Cardiac septum (tissue), 1 donor: ENCODE measurements around the gene PSMG4. TPM values are rescaled to one million over a fixed set of nuclear protein-coding genes. Genes with fewer than 3 reads are reported as not detected.

Experiments
- DNase-seq: peaks from one replicate; pipeline ENCODE4 v3.0.0-alpha.2; 2020; ENCODE audit warnings: low spot score
- intact Hi-C: fragments of 100-400 bp; cut with DNase I; formaldehyde crosslinking; loops from one replicate; pipeline ENCODE4 v1.14.0; 2022
- total RNA-seq: library from RNA; stranded (reverse); fragmentation: NEBNext Ultra II Directional; extraction: Animal tissue kit (Norgen Biotek cat#: 25700); gene quantifications from one replicate; pipeline ENCODE4 v1.2.1, GENCODE V29; 2021
- donor health status: DM: no; HTN: no; CAD: no.

Gene PSMG4
- total RNA-seq, 1 donor from 2014 or later: 8.8 TPM

GRCh38 chr6:3296078-3296477, 37.3 kb downstream of the PSMG4 start:
- no peak for DNase-seq
- intact Hi-C loops: no loop called here

- intact Hi-C loops: no loop called here
- peak; percentile 53 for DNase-seq
Measured at GRCh38 chr6:3296537-3296936, 37.8 kb downstream of the PSMG4 start.

GRCh38 chr6:3297006-3297405, 38.3 kb downstream of the PSMG4 start:
- peak; percentile 31 for DNase-seq
- intact Hi-C loops: no loop called here

GRCh38 chr6:3297909-3298308, 39.2 kb downstream of the PSMG4 start:
- intact Hi-C loops: no loop called here

GRCh38 chr6:3299221-3299620, 40.5 kb downstream of the PSMG4 start:
- DNase-seq: no peak
- intact Hi-C loops: no loop called here

More at GRCh38 chr6:3297909-3298308, 39.2 kb downstream of the PSMG4 start:
- no peak for DNase-seq

GRCh38 chr6:3301506-3301905, 42.8 kb downstream of the PSMG4 start:
- intact Hi-C loops: no loop called here

GRCh38 chr6:3303795-3304411, 45.2 kb downstream of the PSMG4 start:
- intact Hi-C loops: no loop called here
- DNase-seq: no peak

More at GRCh38 chr6:3301506-3301905, 42.8 kb downstream of the PSMG4 start:
- no peak for DNase-seq

- DNase-seq: peak; percentile 39
Measured at GRCh38 chr6:3304500-3305215, 45.9 kb downstream of the PSMG4 start.

GRCh38 chr6:3305216-3305565, 46.4 kb downstream of the PSMG4 start:
- no peak for DNase-seq
- intact Hi-C loops: no loop called here

More at GRCh38 chr6:3304500-3305215, 45.9 kb downstream of the PSMG4 start:
- intact Hi-C loops: no loop called here

GRCh38 chr6:3305831-3306230, 47.1 kb downstream of the PSMG4 start:
- intact Hi-C loops: no loop called here
- DNase-seq: no peak

GRCh38 chr6:3306848-3307247, 48.1 kb downstream of the PSMG4 start:
- peak; percentile 51 for DNase-seq
- intact Hi-C loops: no loop called here

- DNase-seq: peak; percentile 58
- intact Hi-C loops: no loop called here
Measured at GRCh38 chr6:3307436-3307835, 48.7 kb downstream of the PSMG4 start.

GRCh38 chr6:3308106-3308505, 49.4 kb downstream of the PSMG4 start:
- intact Hi-C loops: no loop called here
- DNase-seq: no peak

- intact Hi-C loops: no loop called here
- peak; percentile 62 for DNase-seq
Measured at GRCh38 chr6:3309391-3310050, 50.8 kb downstream of the PSMG4 start.

- intact Hi-C loops: no loop called here
- peak; percentile 44 for DNase-seq
Measured at GRCh38 chr6:3310051-3310448, 51.3 kb downstream of the PSMG4 start.

- peak; percentile 15 for DNase-seq
- intact Hi-C loops: no loop called here
Measured at GRCh38 chr6:3310703-3311102, 52.0 kb downstream of the PSMG4 start.

GRCh38 chr6:3311826-3312225, 53.1 kb downstream of the PSMG4 start:
- intact Hi-C loops: no loop called here
- peak; percentile 51 for DNase-seq

GRCh38 chr6:3312604-3313231, 54.0 kb downstream of the PSMG4 start:
- intact Hi-C loops: no loop called here
- DNase-seq: peak; percentile 71

- DNase-seq: no peak
- intact Hi-C loops: no loop called here
Measured at GRCh38 chr6:3314176-3314575, 55.4 kb downstream of the PSMG4 start.
